ENCODE results near the gene TCF3.
A peak's percentile ranks its signal among the peaks of the same experiment; 100 is the strongest.
"Not testable (repeated sequence)": the region's sequence is repeated elsewhere in the genome, so short reads cannot be mapped to it uniquely, and the experiment has no call there.

The TCF3 gene

DNA sequence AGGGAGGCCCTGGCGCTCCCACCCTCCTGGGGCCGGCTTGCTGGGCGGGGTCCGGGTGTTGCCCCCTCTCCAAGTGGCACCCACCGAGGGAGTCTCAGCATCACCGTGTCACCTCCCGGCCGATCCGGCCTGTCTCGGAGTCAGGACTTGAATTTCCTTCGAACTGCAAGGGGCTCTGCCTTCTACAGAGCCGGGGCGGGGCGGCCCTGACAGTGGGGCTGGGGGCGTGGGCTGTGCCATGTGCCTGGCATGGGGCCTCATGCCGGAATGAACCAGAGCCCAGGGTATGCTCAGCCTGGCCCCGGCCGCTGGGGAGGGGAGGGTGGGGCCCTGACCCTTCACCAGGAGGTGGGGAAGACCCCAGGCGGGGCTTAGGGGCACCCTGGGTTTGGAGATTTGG, 47.0 kb upstream of the TCF3 start:
- no peak overlapping the region for H3K18ac ChIP-seq (ENCODE audit: low read length)
- H4K91ac ChIP-seq (ENCODE audit: low read depth, low read length, poor library complexity) = no peak overlapping the region
- no peak overlapping the region for H3K23ac ChIP-seq (ENCODE audit: low read depth, low read length, poor library complexity)
- no peak overlapping the region for H3K4me3 ChIP-seq (ENCODE audit: low read length in 2 of 2)
- WGBS, 2 donors (ENCODE audit: extremely low coverage in 2 of 2, insufficient read length in 2 of 2, insufficient replicate concordance in 1 of 2) = no CpG with 5 or more reads among the region's 19 CpGs
- no peak overlapping the region for H3K4ac ChIP-seq (ENCODE audit: low read length)
- H3K4me2 ChIP-seq (ENCODE audit: insufficient read depth, low read length, poor library complexity, severe bottlenecking) = no peak overlapping the region
- no peaks in the 10 kb centered on the region for H3K36me3 ChIP-seq (replicated peaks in 1 of 2; ENCODE audit: control insufficient read depth in 2 of 2, insufficient read depth in 2 of 2, low read length in 2 of 2)
- H2AK5ac ChIP-seq (ENCODE audit: low read depth, low read length) = no peak overlapping the region
- no peak for DNase-seq (ENCODE audit: low spot score)
- H2AFZ ChIP-seq (ENCODE audit: low read length) = no peak overlapping the region
- H2BK5ac ChIP-seq (ENCODE audit: low read length) = no peak overlapping the region
- H3K27me3 ChIP-seq (ENCODE audit: control insufficient read depth in 3 of 3, insufficient read depth in 3 of 3, low read depth in 1 of 3, low read length in 3 of 3) = peaks cover 0 to 7% (median 0%) of the 10 kb centered on the region in 3 experiments
- no peaks in the 10 kb centered on the region for H3K4me1 ChIP-seq (ENCODE audit: control insufficient read depth in 2 of 2, insufficient read depth in 1 of 2, low read depth in 1 of 2, low read length in 2 of 2)
- no peak overlapping the region for H3K14ac ChIP-seq (ENCODE audit: low read length)
- H2BK12ac ChIP-seq (ENCODE audit: low read length) = no peak overlapping the region
- no peak overlapping the region for H3K27ac ChIP-seq (replicated peaks; ENCODE audit: low read length)
- peaks cover 0 to 3% of the 10 kb centered on the region in 2 donors for H3K9me3 ChIP-seq (replicated peaks in 1 of 2; ENCODE audit: control insufficient read depth in 2 of 2, insufficient read depth in 1 of 2, low read depth in 1 of 2, low read length in 2 of 2)
- no peak overlapping the region for H2BK120ac ChIP-seq (ENCODE audit: low read depth, low read length)
- no peak overlapping the region for H4K8ac ChIP-seq (ENCODE audit: low read depth, low read length)
- H3K79me1 ChIP-seq (ENCODE audit: low read depth, low read length) = no peaks in the 10 kb centered on the region
- no peak overlapping the region for H2BK15ac ChIP-seq (ENCODE audit: low read length)
- no peak overlapping the region for H3K9ac ChIP-seq (ENCODE audit: low read depth, low read length, poor library complexity)

DNA sequence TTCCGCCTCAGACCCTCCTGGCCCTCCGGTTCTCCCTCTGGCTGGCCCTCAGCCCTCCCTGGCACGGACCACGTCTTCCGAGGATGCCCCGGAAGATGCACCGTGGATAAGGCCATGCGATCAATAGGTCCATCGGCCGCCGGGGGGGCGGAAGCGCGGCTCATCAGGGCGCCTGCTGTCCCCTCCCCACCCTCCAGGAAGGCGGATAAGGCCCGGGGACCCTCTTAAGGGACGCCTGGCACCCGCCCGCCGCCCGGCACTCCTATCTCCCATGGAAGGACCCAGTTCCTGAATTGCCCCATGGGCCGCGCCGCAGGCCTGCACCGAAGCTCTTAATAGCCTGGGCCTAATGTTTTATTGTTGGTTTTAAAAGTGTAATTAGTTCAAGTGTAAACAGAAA, 46.2 kb upstream of the TCF3 start:
- H3K9ac ChIP-seq (ENCODE audit: low read depth, low read length, poor library complexity) = peak overlapping the region; percentile 60
- H4K91ac ChIP-seq (ENCODE audit: low read depth, low read length, poor library complexity) = no peak overlapping the region
- no peak overlapping the region for H3K4ac ChIP-seq (ENCODE audit: low read length)
- no peak overlapping the region for H3K23ac ChIP-seq (ENCODE audit: low read depth, low read length, poor library complexity)
- H2BK15ac ChIP-seq (ENCODE audit: low read length) = no peak overlapping the region
- H3K9me3 ChIP-seq (replicated peaks in 1 of 2; ENCODE audit: control insufficient read depth in 2 of 2, insufficient read depth in 1 of 2, low read depth in 1 of 2, low read length in 2 of 2) = peaks cover 0 to 3% of the 10 kb centered on the region in 2 donors
- peaks cover 0 to 12% (median 3%) of the 10 kb centered on the region in 3 experiments for H3K27me3 ChIP-seq (ENCODE audit: control insufficient read depth in 3 of 3, insufficient read depth in 3 of 3, low read depth in 1 of 3, low read length in 3 of 3)
- H3K18ac ChIP-seq (ENCODE audit: low read length) = peak overlapping the region; percentile 76
- no peak for DNase-seq (ENCODE audit: low spot score)
- no peak overlapping the region for H2BK120ac ChIP-seq (ENCODE audit: low read depth, low read length)
- peak overlapping the region; percentile 95 for H2AK5ac ChIP-seq (ENCODE audit: low read depth, low read length)
- H2BK12ac ChIP-seq (ENCODE audit: low read length) = no peak overlapping the region
- no peak overlapping the region for H3K14ac ChIP-seq (ENCODE audit: low read length)
- H3K36me3 ChIP-seq (replicated peaks in 1 of 2; ENCODE audit: control insufficient read depth in 2 of 2, insufficient read depth in 2 of 2, low read length in 2 of 2) = no peaks in the 10 kb centered on the region
- no peak overlapping the region for H2AFZ ChIP-seq (ENCODE audit: low read length)
- H2BK5ac ChIP-seq (ENCODE audit: low read length) = no peak overlapping the region
- H3K27ac ChIP-seq (replicated peaks; ENCODE audit: low read length) = no peak overlapping the region
- H3K4me1 ChIP-seq (ENCODE audit: control insufficient read depth in 2 of 2, insufficient read depth in 1 of 2, low read depth in 1 of 2, low read length in 2 of 2) = no peaks in the 10 kb centered on the region
- no peaks in the 10 kb centered on the region for H3K79me1 ChIP-seq (ENCODE audit: low read depth, low read length)
- no peak overlapping the region for H3K4me3 ChIP-seq (ENCODE audit: low read length in 2 of 2)
- WGBS, 2 donors (ENCODE audit: extremely low coverage in 2 of 2, insufficient read length in 2 of 2, insufficient replicate concordance in 1 of 2) = no CpG with 5 or more reads among the region's 26 CpGs
- no peak overlapping the region for H3K4me2 ChIP-seq (ENCODE audit: insufficient read depth, low read length, poor library complexity, severe bottlenecking)
- H4K8ac ChIP-seq (ENCODE audit: low read depth, low read length) = no peak overlapping the region

DNA sequence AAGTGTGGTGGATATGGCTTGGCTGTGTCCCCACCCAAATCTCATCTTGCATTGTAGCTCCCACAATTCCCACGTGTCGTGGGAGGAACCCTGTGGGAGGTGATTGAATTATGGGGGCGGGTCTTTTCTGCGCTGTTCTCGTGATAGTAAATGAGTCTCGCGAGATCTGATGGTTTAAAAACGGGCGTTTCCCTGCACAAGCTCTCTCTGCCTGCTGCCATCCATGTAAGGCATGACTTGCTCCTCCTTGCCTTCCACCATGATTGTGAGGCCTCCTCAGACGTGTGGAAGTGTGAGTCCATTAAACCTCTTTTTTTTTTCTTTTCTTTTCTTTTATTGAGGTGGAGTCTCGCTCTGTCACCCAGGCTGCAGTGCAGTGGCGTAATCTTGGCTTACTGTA, 43.1 kb upstream of the TCF3 start:
- H2BK5ac ChIP-seq (ENCODE audit: low read length); H4K8ac ChIP-seq (ENCODE audit: low read depth, low read length); H3K18ac ChIP-seq (ENCODE audit: low read length); H2AK5ac ChIP-seq (ENCODE audit: low read depth, low read length); H2AFZ ChIP-seq (ENCODE audit: low read length); H2BK12ac ChIP-seq (ENCODE audit: low read length); H4K91ac ChIP-seq (ENCODE audit: low read depth, low read length, poor library complexity); H3K14ac ChIP-seq (ENCODE audit: low read length); H3K9me3 ChIP-seq (replicated peaks in 1 of 2; ENCODE audit: control insufficient read depth in 2 of 2, insufficient read depth in 1 of 2, low read depth in 1 of 2, low read length in 2 of 2); H3K36me3 ChIP-seq (replicated peaks in 1 of 2; ENCODE audit: control insufficient read depth in 2 of 2, insufficient read depth in 2 of 2, low read length in 2 of 2); H3K4me1 ChIP-seq (ENCODE audit: control insufficient read depth in 2 of 2, insufficient read depth in 1 of 2, low read depth in 1 of 2, low read length in 2 of 2); DNase-seq (ENCODE audit: low spot score); H3K4ac ChIP-seq (ENCODE audit: low read length); H3K4me3 ChIP-seq (ENCODE audit: low read length in 2 of 2); H3K79me1 ChIP-seq (ENCODE audit: low read depth, low read length); H3K27ac ChIP-seq (replicated peaks; ENCODE audit: low read length); H3K23ac ChIP-seq (ENCODE audit: low read depth, low read length, poor library complexity); H3K4me2 ChIP-seq (ENCODE audit: insufficient read depth, low read length, poor library complexity, severe bottlenecking); H3K9ac ChIP-seq (ENCODE audit: low read depth, low read length, poor library complexity); H2BK15ac ChIP-seq (ENCODE audit: low read length); H2BK120ac ChIP-seq (ENCODE audit: low read depth, low read length): not testable (repeated sequence)
- H3K27me3 ChIP-seq (ENCODE audit: control insufficient read depth in 3 of 3, insufficient read depth in 3 of 3, low read depth in 1 of 3, low read length in 3 of 3) = peaks cover 2 to 21% (median 19%) of the 10 kb centered on the region in 3 experiments
- no CpG with 5 or more reads among the region's 12 CpGs for WGBS, 2 donors (ENCODE audit: extremely low coverage in 2 of 2, insufficient read length in 2 of 2, insufficient replicate concordance in 1 of 2)

DNA sequence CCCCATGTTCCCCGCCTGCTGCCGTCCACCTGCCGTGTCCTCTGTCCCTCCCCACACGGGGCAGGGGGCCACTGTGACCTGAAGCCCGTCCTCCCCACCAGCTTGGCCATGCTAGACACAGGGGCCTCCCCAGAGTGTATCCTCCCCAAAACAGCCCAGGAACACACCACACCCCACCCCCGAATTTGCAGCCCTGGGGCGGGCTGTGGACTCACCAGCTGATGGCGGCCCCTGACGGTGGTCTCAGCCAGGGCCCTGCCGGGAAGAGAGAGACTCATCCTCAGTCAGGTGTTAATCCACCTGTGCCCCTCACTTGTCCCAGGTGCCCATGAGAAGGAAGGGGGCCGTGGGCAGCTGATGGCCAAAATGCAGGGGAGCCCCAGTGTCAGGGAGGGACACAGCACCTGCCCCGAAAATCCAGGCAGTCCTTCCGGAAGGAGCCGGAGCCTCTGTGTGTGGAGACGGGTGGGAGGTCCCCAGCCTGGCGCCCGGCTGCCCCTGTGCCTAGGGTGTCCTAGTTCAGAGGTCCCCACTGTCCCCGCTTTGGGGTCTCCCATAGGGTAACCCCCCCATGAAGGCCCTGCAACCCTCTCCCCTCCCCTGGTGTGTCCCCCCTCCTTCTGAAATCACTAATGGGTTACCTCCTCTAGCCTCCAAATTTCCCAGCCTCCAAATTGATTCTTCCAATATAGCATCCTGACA, 39.3 kb upstream of the TCF3 start:
- Histone ChIP-seq H2BK12ac (ENCODE audit: low read length) (peak overlapping the region; percentile 47), H4K8ac (ENCODE audit: low read depth, low read length) (no peak overlapping the region), H3K14ac (ENCODE audit: low read length) (no peak overlapping the region), H2AFZ (ENCODE audit: low read length) (no peak overlapping the region), H3K4me3 (ENCODE audit: low read length in 2 of 2) (no peak overlapping the region), H3K9ac (ENCODE audit: low read depth, low read length, poor library complexity) (no peak overlapping the region), H3K79me1 (ENCODE audit: low read depth, low read length) (no peaks in the 10 kb centered on the region), H2BK15ac (ENCODE audit: low read length) (peak overlapping the region; percentile 38), H3K4me2 (ENCODE audit: insufficient read depth, low read length, poor library complexity, severe bottlenecking) (no peak overlapping the region), H4K91ac (ENCODE audit: low read depth, low read length, poor library complexity) (no peak overlapping the region), H3K23ac (ENCODE audit: low read depth, low read length, poor library complexity) (no peak overlapping the region), H2BK5ac (ENCODE audit: low read length) (no peak overlapping the region), H3K4ac (ENCODE audit: low read length) (no peak overlapping the region), H3K18ac (ENCODE audit: low read length) (peak overlapping the region; percentile 80), H2BK120ac (ENCODE audit: low read depth, low read length) (no peak overlapping the region), H3K27me3 (ENCODE audit: control insufficient read depth in 3 of 3, insufficient read depth in 3 of 3, low read depth in 1 of 3, low read length in 3 of 3) (peaks cover 2 to 26% (median 25%) of the 10 kb centered on the region in 3 experiments), H3K36me3 (replicated peaks in 1 of 2; ENCODE audit: control insufficient read depth in 2 of 2, insufficient read depth in 2 of 2, low read length in 2 of 2) (no peaks in the 10 kb centered on the region), H2AK5ac (ENCODE audit: low read depth, low read length) (peak overlapping the region; percentile 41), H3K4me1 (ENCODE audit: control insufficient read depth in 2 of 2, insufficient read depth in 1 of 2, low read depth in 1 of 2, low read length in 2 of 2) (peaks cover 0 to 4% of the 10 kb centered on the region in 2 donors), H3K27ac (replicated peaks; ENCODE audit: low read length) (no peak overlapping the region), H3K9me3 (replicated peaks in 1 of 2; ENCODE audit: control insufficient read depth in 2 of 2, insufficient read depth in 1 of 2, low read depth in 1 of 2, low read length in 2 of 2) (peaks cover 2 to 3% of the 10 kb centered on the region in 2 donors)
- no peak for DNase-seq (ENCODE audit: low spot score)
- whole genome bisulfite sequencing, 2 donors (ENCODE audit: extremely low coverage in 2 of 2, insufficient read length in 2 of 2, insufficient replicate concordance in 1 of 2) = no CpG with 5 or more reads among the region's 18 CpGs

Data from neuronal stem cell (in vitro differentiated cells).